Right renal pelvis (tissue), 4 donors: Measurements from ENCODE around the gene PGAM1. TPM values are rescaled to one million over a fixed set of nuclear protein-coding genes. Genes with fewer than 3 reads are reported as not detected.
"Not testable (repeated sequence)": the region's sequence is repeated elsewhere in the genome, so short reads cannot be mapped to it uniquely, and the experiment has no call there.

Experiments
- DNase-seq, 4 donors: peaks; one replicate each; pipeline ENCODE4 v3.0.0-alpha.2; 2013; ENCODE audit warnings: low read depth in 4 of 4, low spot score in 3 of 4, missing footprints in 1 of 4
- polyA plus RNA-seq, 4 donors: library from polyadenylated mRNA; unstranded; fragments of 120-200 nt; gene quantifications; one replicate each; pipeline ENCODE4 v1.2.1, GENCODE V29; 2013; ENCODE audit not compliant: insufficient read length in 4 of 4

PGAM1 gene
- polyA plus RNA-seq, 4 donors = 176 to 209 (median 186) TPM

GRCh38 chr10:97454330-97455036 lies 28.5 kb downstream of the PGAM1 start:
- DNase-seq = no peak

- DNase-seq = no peak
Observed at GRCh38 chr10:97456034-97456685, 30.2 kb downstream of the PGAM1 start.

- DNase-seq = no peak
Observed at GRCh38 chr10:97456686-97457065, 30.7 kb downstream of the PGAM1 start.

GRCh38 chr10:97459111-97459510 lies 33.1 kb downstream of the PGAM1 start:
- no peak for DNase-seq

- DNase-seq = no peak
Observed at GRCh38 chr10:97459933-97460332, 33.9 kb downstream of the PGAM1 start.

GRCh38 chr10:97462309-97462708 lies 36.3 kb downstream of the PGAM1 start:
- DNase-seq = no peak

- peak in 3 of 4 donors; percentile 28 to 46 (median 37) for DNase-seq
Observed at GRCh38 chr10:97463363-97464132, 37.6 kb downstream of the PGAM1 start.

GRCh38 chr10:97464226-97464625 lies 38.2 kb downstream of the PGAM1 start:
- DNase-seq = no peak

- DNase-seq = no peak
Observed at GRCh38 chr10:97465982-97466381, 40.0 kb downstream of the PGAM1 start.

GRCh38 chr10:97466755-97467154 lies 40.8 kb downstream of the PGAM1 start:
- no peak for DNase-seq

GRCh38 chr10:97468162-97468561 lies 42.2 kb downstream of the PGAM1 start:
- DNase-seq = no peak

GRCh38 chr10:97468781-97469180 lies 42.8 kb downstream of the PGAM1 start:
- not testable (repeated sequence) for DNase-seq

- DNase-seq = no peak
Observed at GRCh38 chr10:97474918-97475317, 48.9 kb downstream of the PGAM1 start.

GRCh38 chr10:97475936-97476594 lies 50.1 kb downstream of the PGAM1 start:
- no peak for DNase-seq

- DNase-seq = not testable (repeated sequence)
Observed at GRCh38 chr10:97479410-97479809, 53.4 kb downstream of the PGAM1 start.

- no peak for DNase-seq
Observed at GRCh38 chr10:97479939-97480338, 53.9 kb downstream of the PGAM1 start.

- DNase-seq = no peak
Observed at GRCh38 chr10:97481071-97481470, 55.1 kb downstream of the PGAM1 start.

- DNase-seq = no peak
Observed at GRCh38 chr10:97482381-97482780, 56.4 kb downstream of the PGAM1 start.
